SU-DHL-6 (cell line): ENCODE results near the gene HAUS7.

Experiments
- H2AFZ ChIP-seq: fragments of 200-600 bp; sonication (generic); 2 replicates; pipeline ENCODE4 v1.6.1; 2014; ENCODE audit warnings: low read depth, mild to moderate bottlenecking, moderate library complexity, mixed read lengths, antibody characterized with exemption, low read length; ENCODE audit not compliant: severe bottlenecking
- H3F3A ChIP-seq: fragments of 200-600 bp; shearing (Covaris generic); 2 replicates; pipeline ENCODE4 v1.6.0; 2016; ENCODE audit warnings: antibody characterized with exemption, mild to moderate bottlenecking; ENCODE audit not compliant: insufficient read depth
- H3K27ac ChIP-seq: fragments of 200-600 bp; sonication (generic); 2 replicates; pipeline ENCODE4 v1.5.1; 2016; ENCODE audit warnings: low read depth, mild to moderate bottlenecking, low read length, moderate library complexity, mixed read lengths
- H3K27me3 ChIP-seq: fragments of 200-600 bp; sonication (generic), shearing (Covaris generic); 2 replicates; pipeline ENCODE4 v1.6.0; 2014; ENCODE audit warnings: mild to moderate bottlenecking, low read length
- H3K36me3 ChIP-seq: fragments of 200-600 bp; sonication (generic); 2 replicates; pipeline ENCODE4 v1.6.1; 2014; ENCODE audit warnings: mild to moderate bottlenecking, low read length, mixed read lengths
- H3K4me2 ChIP-seq: fragments of 300-600, 200-600 bp; shearing (Covaris generic), sonication (generic); 2 replicates; pipeline ENCODE4 v1.6.0; 2014; ENCODE audit warnings: low read length, low read depth, mild to moderate bottlenecking; ENCODE audit not compliant: poor library complexity, severe bottlenecking
- H3K4me3 ChIP-seq: fragments of 200-600 bp; sonication (generic); 2 replicates; pipeline ENCODE4 v1.5.1; 2014; ENCODE audit warnings: antibody characterized with exemption, low read length, mild to moderate bottlenecking, mixed read lengths; ENCODE audit not compliant: insufficient read depth, poor library complexity, severe bottlenecking
- H3K79me2 ChIP-seq: fragments of 200-600 bp; sonication (generic); 2 replicates; pipeline ENCODE4 v1.6.1; 2014; ENCODE audit warnings: mild to moderate bottlenecking, low read length, moderate library complexity; ENCODE audit not compliant: insufficient read depth
- H3K9ac ChIP-seq: fragments of 200-600 bp; sonication (generic); 2 replicates; pipeline ENCODE4 v1.7.0; 2014; ENCODE audit warnings: mild to moderate bottlenecking, low read length
- H3K9me2 ChIP-seq: fragments of 200-600 bp; sonication (generic); replicated peaks from 2 replicates; pipeline ENCODE4 v1.6.1; 2014; ENCODE audit warnings: low read length; ENCODE audit not compliant: insufficient read depth
- H3K9me3 ChIP-seq: fragments of 200-600 bp; sonication (generic); 2 replicates; pipeline ENCODE4 v1.6.1; 2014; ENCODE audit warnings: low read length, mixed read lengths; ENCODE audit not compliant: insufficient read depth
- H4K20me1 ChIP-seq: fragments of 200-600 bp; sonication (generic); 2 replicates; pipeline ENCODE4 v1.6.1; 2014; ENCODE audit warnings: low read depth, mild to moderate bottlenecking, antibody characterized with exemption, low read length, moderate library complexity, mixed read lengths
- CTCF ChIP-seq: fragments of 200-600 bp; sonication (generic); IDR thresholded peaks from one replicate; pipeline ENCODE4 v1.5.1; 2017; ENCODE audit warnings: antibody characterized with exemption, mild to moderate bottlenecking, low read length, moderate library complexity; ENCODE audit not compliant: insufficient read depth, poor library complexity, severe bottlenecking
- EZH2phosphoT487 ChIP-seq: fragments of 200-600 bp; sonication (generic), shearing (Covaris generic); conservative IDR thresholded peaks from 2 replicates; pipeline ENCODE4 v1.6.1; 2018; ENCODE audit warnings: mild to moderate bottlenecking, antibody characterized with exemption, low read length, moderate library complexity, mixed read lengths

The HAUS7 gene

GRCh38 chrX:153457827-153458466 lies 12.4 kb downstream of the HAUS7 start:
- Histone ChIP-seq H4K20me1 (no peaks in the 10 kb centered on the region), H3K4me3 (no peak overlapping the region), H3F3A (no peaks in the 10 kb centered on the region), H3K36me3 (no peaks in the 10 kb centered on the region), H3K9me3 (no peaks in the 10 kb centered on the region), H2AFZ (no peak overlapping the region), H3K79me2 (no peaks in the 10 kb centered on the region), H3K9me2 (no peaks in the 10 kb centered on the region), H3K27ac (no peak overlapping the region), H3K4me2 (no peak overlapping the region), H3K9ac (no peak overlapping the region), H3K27me3 (no peaks in the 10 kb centered on the region)
- TF ChIP-seq CTCF (no peak), EZH2phosphoT487 (no peak)

- Histone ChIP-seq H3K36me3 (no peaks in the 10 kb centered on the region), H3K9me3 (no peaks in the 10 kb centered on the region), H3K27me3 (no peaks in the 10 kb centered on the region), H2AFZ (no peak overlapping the region), H3K9me2 (no peaks in the 10 kb centered on the region), H3K4me2 (no peak overlapping the region), H3K9ac (no peak overlapping the region), H3K79me2 (no peaks in the 10 kb centered on the region), H3K4me3 (no peak overlapping the region), H3F3A (no peaks in the 10 kb centered on the region), H4K20me1 (no peaks in the 10 kb centered on the region), H3K27ac (no peak overlapping the region)
- TF ChIP-seq EZH2phosphoT487 (no peak), CTCF (no peak)
These were observed 13.1 kb downstream of the HAUS7 start for GRCh38 chrX:153457136-153457825.

DNA sequence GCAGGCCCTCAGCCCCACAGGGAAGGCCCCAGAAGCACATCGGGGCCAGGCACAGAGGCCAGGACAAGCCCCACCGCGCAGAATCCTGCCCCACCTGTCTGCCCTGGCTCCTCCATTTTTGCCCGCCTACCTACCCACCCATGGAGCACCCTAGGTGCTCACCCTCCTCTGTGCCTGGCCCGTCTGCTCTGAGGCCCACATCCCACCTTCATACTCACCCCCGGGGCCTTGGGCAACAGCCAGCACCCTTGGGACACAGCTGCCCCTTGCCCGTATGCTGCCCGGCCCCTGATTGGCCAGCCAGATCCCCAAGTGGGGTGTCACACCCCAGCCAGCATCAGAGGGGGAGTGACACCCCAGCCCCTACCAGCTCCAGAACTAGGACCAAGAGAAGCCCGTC lies 13.7 kb downstream of the HAUS7 start:
- no peaks in the 10 kb centered on the region for H3F3A ChIP-seq
- TF ChIP-seq EZH2phosphoT487 (no peak), CTCF (no peak)
- H3K4me2 ChIP-seq: no peak overlapping the region
- H3K9ac ChIP-seq: no peak overlapping the region
- no peak overlapping the region for H3K4me3 ChIP-seq
- H2AFZ ChIP-seq: no peak overlapping the region
- no peaks in the 10 kb centered on the region for H3K36me3 ChIP-seq
- no peaks in the 10 kb centered on the region for H4K20me1 ChIP-seq
- no peaks in the 10 kb centered on the region for H3K9me2 ChIP-seq
- H3K27me3 ChIP-seq: no peaks in the 10 kb centered on the region
- no peaks in the 10 kb centered on the region for H3K9me3 ChIP-seq
- H3K79me2 ChIP-seq: no peaks in the 10 kb centered on the region
- H3K27ac ChIP-seq: no peak overlapping the region
